GM12878 (cell line): Measurements from ENCODE around the gene HP1BP3. TPM values are rescaled to one million over a fixed set of nuclear protein-coding genes. Genes with fewer than 3 reads are reported as not detected.
A peak's percentile ranks its signal among the peaks of the same experiment; 100 is the strongest.

ENCODE experiments used
- ATAC-seq: fragments of 200-7000 bp; cut with Tn5 transposase; 3 replicates; pipeline ENCODE4 v1.9.1; 2020; ENCODE audit warnings: mild to moderate bottlenecking, moderate library complexity
- BruUV-seq: library from RNA; stranded (reverse); fragments of 400-500 nt; replicated peaks from 2 replicates; lab custom pipeline; 2021; lab: Mats Ljungman, UMichigan
- CTCF ChIA-PET: fragments of 300-600 bp; sonication (Branson Sonifier 250); formaldehyde crosslinking; extraction: SDS; loops from one replicate; lab custom pipeline; 2021; ENCODE audit warnings: inconsistent platforms; lab: Yijun Ruan, JAX
- POLR2A ChIA-PET: fragments of 350-600 bp; formaldehyde crosslinking; extraction: SDS; loops from one replicate; lab custom pipeline; 2021; ENCODE audit warnings: inconsistent platforms; lab: Charles Lee
- RAD21 ChIA-PET: fragments of 300-600 bp; sonication (Branson Sonifier 250); formaldehyde crosslinking; loops from one replicate; lab custom pipeline; 2023; ENCODE audit warnings: antibody characterized with exemption; ENCODE audit not compliant: unreplicated experiment; lab: Charles Lee
- SMC1A ChIA-PET: fragments of 300-600 bp; sonication (Branson Sonifier 250); formaldehyde crosslinking; loops from one replicate; lab custom pipeline; 2023; ENCODE audit not compliant: unreplicated experiment, uncharacterized antibody; lab: Charles Lee
- DNase-seq: peaks from one replicate; pipeline ENCODE4 v3.0.0-alpha.2; 2011; ENCODE audit warnings: low read depth, low spot score
- FAIRE-seq: peaks from 3 replicates; lab custom pipeline; 2011; peaks lifted over from hg19 to GRCh38; lab: Jason Lieb, UNC
- H2AFZ ChIP-seq: 2 replicates; pipeline ENCODE4 v1.6.0; 2011; ENCODE audit warnings: low read depth, low read length, control low read depth; ENCODE audit not compliant: control insufficient read depth
- H3K27ac ChIP-seq: 2 replicates; pipeline ENCODE4 v1.5.1; 2011; ENCODE audit warnings: control low read depth; ENCODE audit not compliant: control insufficient read depth, insufficient read depth
- H3K27me3 ChIP-seq, 2 experiments: replicated peaks in 1 of 2; 2 replicates each; pipeline versions ENCODE4 v1.6.0 to v1.6.1; 2011; ENCODE audit warnings: low read length in 1 of 2; ENCODE audit not compliant: control insufficient read depth in 2 of 2, insufficient read depth in 2 of 2
- H3K36me3 ChIP-seq, 2 experiments: 2 replicates each; pipeline ENCODE4 v1.5.1; 2011; ENCODE audit warnings: low read length in 1 of 2; ENCODE audit not compliant: control insufficient read depth in 2 of 2, insufficient read depth in 2 of 2
- H3K4me1 ChIP-seq: 2 replicates; pipeline ENCODE4 v1.6.1; 2011; ENCODE audit warnings: mild to moderate bottlenecking, low read length, moderate library complexity, mixed read lengths; ENCODE audit not compliant: control insufficient read depth, insufficient read depth
- H3K4me2 ChIP-seq: 2 replicates; pipeline ENCODE4 v1.6.0; 2011; ENCODE audit warnings: control low read depth; ENCODE audit not compliant: control insufficient read depth, insufficient read depth
- H3K4me3 ChIP-seq: fragments of 200-600 bp; sonication (generic); 2 replicates; pipeline ENCODE4 v1.5.1; 2016
- H3K79me2 ChIP-seq: 2 replicates; pipeline ENCODE4 v1.6.0; 2011; ENCODE audit warnings: low read length; ENCODE audit not compliant: control insufficient read depth, insufficient read depth
- H3K9ac ChIP-seq: 2 replicates; pipeline ENCODE4 v1.8.0; 2011; ENCODE audit warnings: low read length, control low read depth, mixed read lengths; ENCODE audit not compliant: control insufficient read depth, insufficient read depth
- H3K9me3 ChIP-seq: replicated peaks from 3 replicates; pipeline ENCODE4 v1.5.1; 2011; ENCODE audit warnings: mild to moderate bottlenecking, low read length; ENCODE audit not compliant: control insufficient read depth, insufficient read depth
- H4K20me1 ChIP-seq: 2 replicates; pipeline ENCODE4 v1.6.0; 2011; ENCODE audit not compliant: control insufficient read depth, insufficient read depth
- CHD2 ChIP-seq: IDR thresholded peaks from 2 replicates; pipeline ENCODE4 v1.6.1; 2011; ENCODE audit warnings: low read depth, low read length, improper control_type of control experiment, borderline replicate concordance
- EED ChIP-seq: sonication (generic); IDR thresholded peaks from 2 replicates; pipeline ENCODE4 v1.6.1; 2016; ENCODE audit warnings: antibody characterized with exemption, low read depth
- EGR1 ChIP-seq, 2 experiments: IDR thresholded peaks; 1 replicate in 1 of 2; 2 replicates in 1 of 2; pipeline ENCODE4 v1.6.1; 2011 to 2012; ENCODE audit warnings: low read depth in 2 of 2, low read length in 2 of 2, borderline replicate concordance in 1 of 2, mild to moderate bottlenecking in 1 of 2, moderate library complexity in 1 of 2
- FOS ChIP-seq: IDR thresholded peaks from 3 replicates; pipeline ENCODE4 v1.6.1; 2011; ENCODE audit warnings: borderline replicate concordance; ENCODE audit not compliant: insufficient read length; ENCODE audit errors: extremely low read depth
- GATAD2B ChIP-seq: fragments of 450-650 bp; conservative IDR thresholded peaks from 2 replicates; pipeline ENCODE4 v1.6.1; 2017; ENCODE audit warnings: low read depth, mild to moderate bottlenecking, moderate library complexity
- LARP7 ChIP-seq: fragments of 450-650 bp; IDR thresholded peaks from 2 replicates; pipeline ENCODE4 v1.6.1; 2017; ENCODE audit warnings: mild to moderate bottlenecking
- NFYB ChIP-seq: IDR thresholded peaks from 2 replicates; pipeline ENCODE4 v1.6.1; 2011; ENCODE audit warnings: low read depth, mild to moderate bottlenecking, low read length, improper control_type of control experiment, moderate library complexity; ENCODE audit not compliant: insufficient read depth
- PAX5 ChIP-seq: IDR thresholded peaks from 2 replicates; pipeline ENCODE4 v1.6.1; 2011; ENCODE audit warnings: low read depth, low read length, borderline replicate concordance
- SIX5 ChIP-seq: IDR thresholded peaks from 2 replicates; pipeline ENCODE4 v1.6.1; 2011; ENCODE audit warnings: mild to moderate bottlenecking, low read depth, low read length, moderate library complexity; ENCODE audit not compliant: severe bottlenecking
- SMARCA5 ChIP-seq: fragments of 450-650 bp; IDR thresholded peaks from 2 replicates; pipeline ENCODE4 v1.6.1; 2017; ENCODE audit warnings: mild to moderate bottlenecking
- SP1 ChIP-seq: IDR thresholded peaks from one replicate; pipeline ENCODE4 v1.6.1; 2011; ENCODE audit warnings: low read depth, low read length
- SREBF2 ChIP-seq: IDR thresholded peaks from 2 replicates; pipeline ENCODE4 v1.6.1; 2012; ENCODE audit warnings: mild to moderate bottlenecking, low read length
- SUZ12 ChIP-seq: fragments of 200-600 bp; sonication (generic); IDR thresholded peaks from one replicate; pipeline ENCODE4 v1.6.1; 2018; ENCODE audit warnings: antibody characterized with exemption, mild to moderate bottlenecking; ENCODE audit not compliant: unreplicated experiment
- ZBED1 ChIP-seq: IDR thresholded peaks from 2 replicates; pipeline ENCODE4 v1.6.1; 2016; ENCODE audit warnings: borderline replicate concordance
- ZNF217 ChIP-seq: fragments of 450-650 bp; IDR thresholded peaks from 2 replicates; pipeline ENCODE4 v1.6.1; 2017; ENCODE audit warnings: antibody characterized with exemption, mild to moderate bottlenecking
- WGBS: methylation state at CpG from one replicate; pipeline ENCODE4 v1.1.6; 2016; ENCODE audit warnings: low lambda C conversion rate; ENCODE audit not compliant: insufficient replicate concordance, insufficient coverage; ENCODE audit errors: missing lambda C conversion rate; 5-methylcytosine and 5-hydroxymethylcytosine counted together
- in situ Hi-C: fragments of 300-500 bp; cut with MboI; formaldehyde crosslinking; loops from 9 replicates; pipeline ENCODE4 v1.14.3; 2018; ENCODE audit warnings: mixed read lengths
- intact Hi-C: fragments of 100-400 bp; cut with micrococcal nuclease; formaldehyde crosslinking; loops from one replicate; pipeline ENCODE4 v1.14.2; 2022; ENCODE audit not compliant: unreplicated experiment
- polyA plus RNA-seq, 11 experiments: library from polyadenylated mRNA; depleted of rRNA in 4 of 11; unstranded in 6 of 11; stranded (reverse) in 5 of 11; fragments of >200 nt; fragmentation: Nextera tagmentation in 4 of 11; fragmentation: Illumina TruSeq in 1 of 11; extraction: Ambion mirVana in 4 of 11; extraction: Trizol in 1 of 11; gene quantifications; 1 replicate in 1 of 11; 2 replicates in 10 of 11; pipeline versions ENCODE4 v1.2.1 to v1.2.3, GENCODE V29; 2011 to 2016; ENCODE audit warnings: inconsistent platforms in 2 of 11, missing spikeins in 2 of 11, low read depth in 1 of 11
- total RNA-seq, 4 experiments: library from RNA; depleted of rRNA in 3 of 4; stranded (reverse); fragments of >200 nt in 3 of 4; fragmentation: Illumina TruSeq in 1 of 4; extraction: Trizol in 1 of 4; gene quantifications; 2 replicates each; pipeline versions ENCODE4 v1.2.1 to v1.2.3, GENCODE V29; 2013 to 2021
- TF ChIP-seq, protein P1 (sequence below): fragments of 150-350 bp; IDR thresholded peaks from 2 replicates; pipeline ENCODE4 v1.6.1; 2014; ENCODE audit warnings: mild to moderate bottlenecking, low read depth, low read length
- TF ChIP-seq, protein P2 (sequence below): IDR thresholded peaks from 2 replicates; pipeline ENCODE4 v1.6.1; 2011; ENCODE audit warnings: borderline replicate concordance, low read depth, mild to moderate bottlenecking, moderate library complexity, mixed read lengths, low read length; ENCODE audit not compliant: insufficient read depth; ENCODE audit errors: extremely low read length
- TF ChIP-seq, protein P3 (sequence below): fragments of 450-650 bp; conservative IDR thresholded peaks from 2 replicates; pipeline ENCODE4 v1.6.1; 2017; ENCODE audit warnings: mild to moderate bottlenecking, moderate library complexity
- TF ChIP-seq, protein P4 (sequence below): fragments of 450-650 bp; IDR thresholded peaks from 2 replicates; pipeline ENCODE4 v1.6.1; 2014; ENCODE audit warnings: mild to moderate bottlenecking

Gene HP1BP3
- total and polyA plus RNA-seq, 10 of the 15 experiments (the other 5 are each of a cell fraction or from before 2014, with no cell fraction given) = 32.6 to 188 (median 133) TPM

DNA sequence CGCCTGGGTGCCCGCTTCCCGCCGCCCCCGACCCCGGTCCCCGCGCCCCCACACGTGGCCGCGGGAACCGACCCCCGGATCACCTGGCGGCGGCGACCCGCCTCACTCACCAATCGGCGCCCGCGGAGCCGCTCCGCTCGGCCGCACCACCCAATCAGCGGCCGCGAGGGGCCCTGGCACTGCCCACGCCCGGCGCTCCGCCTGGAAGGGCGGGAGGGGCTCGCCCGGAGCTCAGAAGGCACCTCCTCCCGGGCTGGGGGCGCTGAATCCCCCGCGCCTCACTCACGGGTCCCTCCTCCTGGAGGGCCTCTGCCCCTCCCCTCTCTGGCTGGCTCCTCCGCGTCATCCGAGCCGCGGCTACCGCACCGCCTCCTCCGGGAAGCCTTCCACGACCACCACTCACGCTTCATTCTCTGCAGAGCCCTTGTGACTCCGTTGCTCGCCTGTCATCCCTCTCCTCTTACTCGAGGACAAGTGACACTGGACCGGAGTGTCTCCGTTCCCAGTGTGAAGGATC is 55.0 kb downstream of the HP1BP3 start:
- ChIA-PET RAD21 (interaction anchor here (0.6 to 2.3 kb wide), 3 partner anchors 11 to 463 kb away, joined by 3 to 6 read pairs (median 3); no protein-coding TSS in a partner anchor), SMC1A (no interaction called here)
- in situ Hi-C loops = no loop called here
- no peak for FAIRE-seq
- ATAC-seq = peak; percentile 83
- Histone ChIP-seq H3K79me2 (no peaks in the 10 kb centered on the region), H3K9ac (peak overlapping the region; percentile 1; the same call in 1 of the 2 replicates), H3K27ac (no peak overlapping the region), H3K4me3 (peak overlapping the region; percentile 49), H4K20me1 (0 out of 2 replicates have a peak, but pooled peaks cover 2% of the 10 kb centered on the region), H2AFZ (peak overlapping the region; percentile 9), H3K9me3 (no peaks in the 10 kb centered on the region), H3K4me2 (peak overlapping the region; percentile 98), H3K4me1 (peaks cover 10% of the 10 kb centered on the region), H3K27me3 (peaks cover 8 to 9% of the 10 kb centered on the region in 2 experiments; a peak in 3 of 4 replicates)
- intact Hi-C loops = no loop called here
- no TSS peak for BruUV-seq
- peak; percentile 10 for TF ChIP-seq FOS
- TF ChIP-seq, protein P1, sequence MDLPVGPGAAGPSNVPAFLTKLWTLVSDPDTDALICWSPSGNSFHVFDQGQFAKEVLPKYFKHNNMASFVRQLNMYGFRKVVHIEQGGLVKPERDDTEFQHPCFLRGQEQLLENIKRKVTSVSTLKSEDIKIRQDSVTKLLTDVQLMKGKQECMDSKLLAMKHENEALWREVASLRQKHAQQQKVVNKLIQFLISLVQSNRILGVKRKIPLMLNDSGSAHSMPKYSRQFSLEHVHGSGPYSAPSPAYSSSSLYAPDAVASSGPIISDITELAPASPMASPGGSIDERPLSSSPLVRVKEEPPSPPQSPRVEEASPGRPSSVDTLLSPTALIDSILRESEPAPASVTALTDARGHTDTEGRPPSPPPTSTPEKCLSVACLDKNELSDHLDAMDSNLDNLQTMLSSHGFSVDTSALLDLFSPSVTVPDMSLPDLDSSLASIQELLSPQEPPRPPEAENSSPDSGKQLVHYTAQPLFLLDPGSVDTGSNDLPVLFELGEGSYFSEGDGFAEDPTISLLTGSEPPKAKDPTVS = no peak
- TF ChIP-seq, protein P2, sequence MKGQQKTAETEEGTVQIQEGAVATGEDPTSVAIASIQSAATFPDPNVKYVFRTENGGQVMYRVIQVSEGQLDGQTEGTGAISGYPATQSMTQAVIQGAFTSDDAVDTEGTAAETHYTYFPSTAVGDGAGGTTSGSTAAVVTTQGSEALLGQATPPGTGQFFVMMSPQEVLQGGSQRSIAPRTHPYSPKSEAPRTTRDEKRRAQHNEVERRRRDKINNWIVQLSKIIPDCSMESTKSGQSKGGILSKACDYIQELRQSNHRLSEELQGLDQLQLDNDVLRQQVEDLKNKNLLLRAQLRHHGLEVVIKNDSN = no peak
- TF ChIP-seq LARP7 = peak; percentile 33; the same call in 1 of the 2 replicates
- TF ChIP-seq, protein P3, sequence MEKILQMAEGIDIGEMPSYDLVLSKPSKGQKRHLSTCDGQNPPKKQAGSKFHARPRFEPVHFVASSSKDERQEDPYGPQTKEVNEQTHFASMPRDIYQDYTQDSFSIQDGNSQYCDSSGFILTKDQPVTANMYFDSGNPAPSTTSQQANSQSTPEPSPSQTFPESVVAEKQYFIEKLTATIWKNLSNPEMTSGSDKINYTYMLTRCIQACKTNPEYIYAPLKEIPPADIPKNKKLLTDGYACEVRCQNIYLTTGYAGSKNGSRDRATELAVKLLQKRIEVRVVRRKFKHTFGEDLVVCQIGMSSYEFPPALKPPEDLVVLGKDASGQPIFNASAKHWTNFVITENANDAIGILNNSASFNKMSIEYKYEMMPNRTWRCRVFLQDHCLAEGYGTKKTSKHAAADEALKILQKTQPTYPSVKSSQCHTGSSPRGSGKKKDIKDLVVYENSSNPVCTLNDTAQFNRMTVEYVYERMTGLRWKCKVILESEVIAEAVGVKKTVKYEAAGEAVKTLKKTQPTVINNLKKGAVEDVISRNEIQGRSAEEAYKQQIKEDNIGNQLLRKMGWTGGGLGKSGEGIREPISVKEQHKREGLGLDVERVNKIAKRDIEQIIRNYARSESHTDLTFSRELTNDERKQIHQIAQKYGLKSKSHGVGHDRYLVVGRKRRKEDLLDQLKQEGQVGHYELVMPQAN = 0 out of 2 replicates have a peak, but pooled peaks have one; percentile 36
- no peak for TF ChIP-seq ZBED1
- TF ChIP-seq, protein P4, sequence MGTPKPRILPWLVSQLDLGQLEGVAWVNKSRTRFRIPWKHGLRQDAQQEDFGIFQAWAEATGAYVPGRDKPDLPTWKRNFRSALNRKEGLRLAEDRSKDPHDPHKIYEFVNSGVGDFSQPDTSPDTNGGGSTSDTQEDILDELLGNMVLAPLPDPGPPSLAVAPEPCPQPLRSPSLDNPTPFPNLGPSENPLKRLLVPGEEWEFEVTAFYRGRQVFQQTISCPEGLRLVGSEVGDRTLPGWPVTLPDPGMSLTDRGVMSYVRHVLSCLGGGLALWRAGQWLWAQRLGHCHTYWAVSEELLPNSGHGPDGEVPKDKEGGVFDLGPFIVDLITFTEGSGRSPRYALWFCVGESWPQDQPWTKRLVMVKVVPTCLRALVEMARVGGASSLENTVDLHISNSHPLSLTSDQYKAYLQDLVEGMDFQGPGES = 0 out of 2 replicates have a peak, but pooled peaks have one; percentile 18
- TF ChIP-seq CHD2 = peak; percentile 34; the same call in 1 of the 2 replicates
- TF ChIP-seq PAX5 = peak; percentile 95
- no peak for TF ChIP-seq SIX5
- peak; percentile 39 for TF ChIP-seq SP1
- no peak for TF ChIP-seq EED
- TF ChIP-seq GATAD2B = 0 out of 2 replicates have a peak, but pooled peaks have one; percentile 41
- peak; percentile 94 for TF ChIP-seq SMARCA5
- TF ChIP-seq NFYB = peak; percentile 70; the same call in 1 of the 2 replicates
- no peak for TF ChIP-seq SUZ12
- no peak for TF ChIP-seq SREBF2
- TF ChIP-seq ZNF217 = peak; percentile 72; the same call in 1 of the 2 replicates
- TF ChIP-seq EGR1 (IDR thresholded peaks at IDR 0.05; ENCODE audit: borderline replicate concordance in 1 of 2, low read depth in 2 of 2, low read length in 2 of 2) = peak in 1 of 2 experiments; percentile 31; a peak in 1 of 3 replicates
- TF ChIP-seq, all 136 proteins: peak for 12
- whole genome bisulfite sequencing = 2% methylated on average over 27 of the region's 55 CpGs
- DNase-seq = no peak
- ChIA-PET POLR2A (interaction anchor here (0.5 to 2.8 kb wide), 2 partner anchors 55 to 217 kb away, joined by 3 to 7 read pairs; partner anchors contain the start of gene HP1BP3), CTCF (interaction anchor here (0.7 to 2.7 kb wide), 2 partner anchors 8 to 34 kb away, joined by 3 to 14 read pairs; no protein-coding TSS in a partner anchor)
- H3K36me3 ChIP-seq = no peaks in the 10 kb centered on the region
